DMS 273 (cell line): ENCODE results near the gene CTAGE15.
"Not testable (repeated sequence)": the region's sequence is repeated elsewhere in the genome, so short reads cannot be mapped to it uniquely, and the experiment has no call there.

ENCODE experiments used
- DNase-seq: peaks from one replicate; lab custom pipeline; 2025; ENCODE audit not compliant: unreplicated experiment; lab: John Stamatoyannopoulos, UW

CTAGE15 gene

GRCh38 chr7:143571501-143571900 is at the start of gene CTAGE15:
TSS of gene CTAGE15 (plus strand) at chr7:143571801. CDS start at chr7:143571818, 17 bp downstream.
- DNase-seq, result not testable (repeated sequence)

- DNase-seq, result not testable (repeated sequence)
These were observed 49.2 kb upstream of the CTAGE15 start for GRCh38 chr7:143522309-143522916.

GRCh38 chr7:143531169-143531926 is 40.3 kb upstream of the CTAGE15 start:
- DNase-seq, result not testable (repeated sequence)

- DNase-seq, result not testable (repeated sequence)
These were observed 39.7 kb upstream of the CTAGE15 start for GRCh38 chr7:143531932-143532331.

GRCh38 chr7:143533213-143533839 is 38.3 kb upstream of the CTAGE15 start:
- not testable (repeated sequence) for DNase-seq

- DNase-seq, result not testable (repeated sequence)
These were observed 35.2 kb upstream of the CTAGE15 start for GRCh38 chr7:143536443-143536842.

- not testable (repeated sequence) for DNase-seq
These were observed 28.1 kb upstream of the CTAGE15 start for GRCh38 chr7:143543288-143544038.

GRCh38 chr7:143555968-143556367 is 15.6 kb upstream of the CTAGE15 start:
- not testable (repeated sequence) for DNase-seq

GRCh38 chr7:143563306-143563705 is 8.3 kb upstream of the CTAGE15 start:
- DNase-seq, result not testable (repeated sequence)

- DNase-seq, result not testable (repeated sequence)
These were observed 5.6 kb upstream of the CTAGE15 start for GRCh38 chr7:143566001-143566400.

- DNase-seq, result not testable (repeated sequence)
These were observed 16.6 kb downstream of the CTAGE15 start for GRCh38 chr7:143588183-143588582.

- DNase-seq, result not testable (repeated sequence)
These were observed 18.3 kb downstream of the CTAGE15 start for GRCh38 chr7:143589897-143590296.

GRCh38 chr7:143598086-143598485 is 26.5 kb downstream of the CTAGE15 start:
- not testable (repeated sequence) for DNase-seq

- DNase-seq, result not testable (repeated sequence)
These were observed 31.9 kb downstream of the CTAGE15 start for GRCh38 chr7:143603549-143603948.

GRCh38 chr7:143606088-143606487 is 34.5 kb downstream of the CTAGE15 start:
- not testable (repeated sequence) for DNase-seq

GRCh38 chr7:143615545-143615944 is 43.9 kb downstream of the CTAGE15 start:
- DNase-seq, result not testable (repeated sequence)

- not testable (repeated sequence) for DNase-seq
These were observed 45.6 kb downstream of the CTAGE15 start for GRCh38 chr7:143617204-143617603.

GRCh38 chr7:143620058-143620457 is 48.5 kb downstream of the CTAGE15 start:
- not testable (repeated sequence) for DNase-seq

GRCh38 chr7:143620646-143621045 is 49.0 kb downstream of the CTAGE15 start, which contains the start of gene TCAF2:
TSS of gene TCAF2 (plus strand) at chr7:143620974.
- DNase-seq, result not testable (repeated sequence)

GRCh38 chr7:143621175-143621574 is 49.6 kb downstream of the CTAGE15 start:
- DNase-seq, result not testable (repeated sequence)

- DNase-seq, result not testable (repeated sequence)
These were observed 50.5 kb downstream of the CTAGE15 start for GRCh38 chr7:143622130-143622529.
